ENCODE data around the gene TRABD2B. TPM values are rescaled to one million over a fixed set of nuclear protein-coding genes. Genes with fewer than 3 reads are reported as not detected.

TRABD2B gene
- total and polyA plus RNA-seq, 7 donors, result 0.08 to 0.76 (median 0.42) TPM

- no peaks in the 10 kb centered on the region for H3K4me1 ChIP-seq
- TF ChIP-seq CTCF (IDR thresholded peaks at IDR 0.05), result no peak
- intact Hi-C loops (cut with DNase I), result no loop called here
- no peak for ATAC-seq
- DNase-seq, result no peak
- H3K9me3 ChIP-seq, result no peaks in the 10 kb centered on the region
- H3K4me3 ChIP-seq, result no peak overlapping the region
- no peak overlapping the region for H3K27ac ChIP-seq
- no peaks in the 10 kb centered on the region for H3K27me3 ChIP-seq (ENCODE audit: insufficient read depth in 3 of 3, low read length in 2 of 3)
- 91 to 96% (median 94%) methylated on average over 5 of the region's 5 CpGs for WGBS, 3 donors
- no peaks in the 10 kb centered on the region for H3K36me3 ChIP-seq (ENCODE audit: insufficient read depth in 1 of 2, low read depth in 1 of 2)
These were observed 21.6 kb upstream of the TRABD2B start for GRCh38 chr1:48018799-48019198.

GRCh38 chr1:48017716-48018115, 20.5 kb upstream of the TRABD2B start:
- no peak overlapping the region for H3K4me3 ChIP-seq
- H3K27ac ChIP-seq, result no peak overlapping the region
- 85 to 95% (median 88%) methylated on average over 4 of the region's 4 CpGs for WGBS, 3 donors
- no peaks in the 10 kb centered on the region for H3K9me3 ChIP-seq
- ATAC-seq (no peak), DNase-seq (no peak)
- TF ChIP-seq CTCF (IDR thresholded peaks at IDR 0.05), result no peak
- no peaks in the 10 kb centered on the region for H3K4me1 ChIP-seq
- no peaks in the 10 kb centered on the region for H3K27me3 ChIP-seq (ENCODE audit: insufficient read depth in 3 of 3, low read length in 2 of 3)
- H3K36me3 ChIP-seq (ENCODE audit: insufficient read depth in 1 of 2, low read depth in 1 of 2), result no peaks in the 10 kb centered on the region
- intact Hi-C loops (cut with DNase I), result no loop called here

- Histone ChIP-seq H3K27me3 (ENCODE audit: insufficient read depth in 3 of 3, low read length in 2 of 3) (no peaks in the 10 kb centered on the region), H3K27ac (no peak overlapping the region), H3K4me1 (no peaks in the 10 kb centered on the region), H3K9me3 (no peaks in the 10 kb centered on the region), H3K36me3 (ENCODE audit: insufficient read depth in 1 of 2, low read depth in 1 of 2) (no peaks in the 10 kb centered on the region), H3K4me3 (no peak overlapping the region)
- DNase-seq (no peak), ATAC-seq (no peak)
- TF ChIP-seq CTCF (IDR thresholded peaks at IDR 0.05), result no peak
- 81 to 85% (median 81%) methylated on average over 7 of the region's 7 CpGs for WGBS, 3 donors
- intact Hi-C loops (cut with DNase I), result no loop called here
These were observed 19.3 kb upstream of the TRABD2B start for GRCh38 chr1:48016515-48016914.

GRCh38 chr1:48013270-48013669, 16.1 kb upstream of the TRABD2B start:
- Histone ChIP-seq H3K27me3 (ENCODE audit: insufficient read depth in 3 of 3, low read length in 2 of 3) (no peaks in the 10 kb centered on the region), H3K4me1 (no peaks in the 10 kb centered on the region), H3K9me3 (no peaks in the 10 kb centered on the region), H3K27ac (no peak overlapping the region), H3K36me3 (ENCODE audit: insufficient read depth in 1 of 2, low read depth in 1 of 2) (no peaks in the 10 kb centered on the region), H3K4me3 (no peak overlapping the region)
- intact Hi-C loops (cut with DNase I), result no loop called here
- ATAC-seq (no peak), DNase-seq (no peak)
- TF ChIP-seq CTCF (IDR thresholded peaks at IDR 0.05), result no peak

- 77 to 87% (median 81%) methylated on average over 2 of the region's 2 CpGs for WGBS, 3 donors
- Histone ChIP-seq H3K36me3 (ENCODE audit: insufficient read depth in 1 of 2, low read depth in 1 of 2) (no peaks in the 10 kb centered on the region), H3K9me3 (no peaks in the 10 kb centered on the region), H3K4me3 (no peak overlapping the region), H3K27ac (no peak overlapping the region), H3K27me3 (ENCODE audit: insufficient read depth in 3 of 3, low read length in 2 of 3) (no peaks in the 10 kb centered on the region), H3K4me1 (no peaks in the 10 kb centered on the region)
- TF ChIP-seq CTCF (IDR thresholded peaks at IDR 0.05), result no peak
- ATAC-seq (no peak), DNase-seq (no peak)
- intact Hi-C loops (cut with DNase I), result no loop called here
These were observed 9.9 kb upstream of the TRABD2B start for GRCh38 chr1:48007047-48007446.

Data from psoas muscle (tissue), 8 donors.